ENCODE data around the gene TASOR. TPM values are rescaled to one million over a fixed set of nuclear protein-coding genes. Genes with fewer than 3 reads are reported as not detected.

Gene TASOR
- total RNA-seq, 1 donor from 2014 or later = 65.9 TPM

GRCh38 chr3:56664823-56665222 lies 18.2 kb downstream of the TASOR start:
- Mint-ChIP-seq H3K4me3 (ENCODE audit: unreplicated experiment) (no peak overlapping the region), H3K4me1 (ENCODE audit: unreplicated experiment) (no peaks in the 10 kb centered on the region), H3K27me3 (ENCODE audit: unreplicated experiment) (no peaks in the 10 kb centered on the region), H3K9me3 (ENCODE audit: unreplicated experiment) (no peaks in the 10 kb centered on the region), H3K27ac (ENCODE audit: unreplicated experiment) (no peak overlapping the region), H3K36me3 (ENCODE audit: unreplicated experiment) (peaks cover 60% of the 10 kb centered on the region)
- DNase-seq (ENCODE audit: extremely low spot score, unreplicated experiment) = no peak
- TF ChIP-seq CTCF (IDR thresholded peaks at IDR 0.05) = no peak

GRCh38 chr3:56655709-56656108 lies 27.4 kb downstream of the TASOR start:
- Mint-ChIP-seq H3K27ac (ENCODE audit: unreplicated experiment) (no peak overlapping the region), H3K4me3 (ENCODE audit: unreplicated experiment) (no peak overlapping the region), H3K27me3 (ENCODE audit: unreplicated experiment) (no peaks in the 10 kb centered on the region), H3K9me3 (ENCODE audit: unreplicated experiment) (no peaks in the 10 kb centered on the region), H3K36me3 (ENCODE audit: unreplicated experiment) (peaks cover 62% of the 10 kb centered on the region), H3K4me1 (ENCODE audit: unreplicated experiment) (peaks cover 3% of the 10 kb centered on the region)
- TF ChIP-seq CTCF (IDR thresholded peaks at IDR 0.05) = no peak
- no peak for DNase-seq (ENCODE audit: extremely low spot score, unreplicated experiment)

GRCh38 chr3:56654460-56654859 lies 28.6 kb downstream of the TASOR start:
- Mint-ChIP-seq H3K4me1 (ENCODE audit: unreplicated experiment) (peaks cover 12% of the 10 kb centered on the region), H3K27me3 (ENCODE audit: unreplicated experiment) (no peaks in the 10 kb centered on the region), H3K36me3 (ENCODE audit: unreplicated experiment) (peaks cover 56% of the 10 kb centered on the region), H3K27ac (ENCODE audit: unreplicated experiment) (no peak overlapping the region), H3K4me3 (ENCODE audit: unreplicated experiment) (no peak overlapping the region), H3K9me3 (ENCODE audit: unreplicated experiment) (no peaks in the 10 kb centered on the region)
- TF ChIP-seq CTCF (IDR thresholded peaks at IDR 0.05) = no peak
- no peak for DNase-seq (ENCODE audit: extremely low spot score, unreplicated experiment)

GRCh38 chr3:56645407-56645806 lies 37.7 kb downstream of the TASOR start:
- H3K4me3 Mint-ChIP-seq (ENCODE audit: unreplicated experiment) = no peak overlapping the region
- peaks cover 54% of the 10 kb centered on the region for H3K36me3 Mint-ChIP-seq (ENCODE audit: unreplicated experiment)
- DNase-seq (ENCODE audit: extremely low spot score, unreplicated experiment) = no peak
- no peak overlapping the region for H3K27ac Mint-ChIP-seq (ENCODE audit: unreplicated experiment)
- H3K9me3 Mint-ChIP-seq (ENCODE audit: unreplicated experiment) = no peaks in the 10 kb centered on the region
- peaks cover 10% of the 10 kb centered on the region for H3K4me1 Mint-ChIP-seq (ENCODE audit: unreplicated experiment)
- no peaks in the 10 kb centered on the region for H3K27me3 Mint-ChIP-seq (ENCODE audit: unreplicated experiment)
- TF ChIP-seq CTCF (IDR thresholded peaks at IDR 0.05) = no peak

GRCh38 chr3:56633602-56634535 lies 49.2 kb downstream of the TASOR start:
- no peak for TF ChIP-seq CTCF (IDR thresholded peaks at IDR 0.05)
- Mint-ChIP-seq H3K27me3 (ENCODE audit: unreplicated experiment) (no peaks in the 10 kb centered on the region), H3K4me3 (ENCODE audit: unreplicated experiment) (no peak overlapping the region), H3K9me3 (ENCODE audit: unreplicated experiment) (no peaks in the 10 kb centered on the region), H3K27ac (ENCODE audit: unreplicated experiment) (no peak overlapping the region), H3K4me1 (ENCODE audit: unreplicated experiment) (no peaks in the 10 kb centered on the region), H3K36me3 (ENCODE audit: unreplicated experiment) (peaks cover 44% of the 10 kb centered on the region)
- DNase-seq (ENCODE audit: extremely low spot score, unreplicated experiment) = no peak
